OCI-LY7 (cell line): Measurements from ENCODE around the gene ZNF536.

ENCODE experiments used
- CTCF ChIP-seq: fragments of 200-600 bp; sonication (generic); conservative IDR thresholded peaks from 2 replicates; pipeline ENCODE4 v1.5.1; 2014; ENCODE audit warnings: mild to moderate bottlenecking, antibody characterized with exemption, low read length, moderate library complexity, mixed read lengths
- EZH2phosphoT487 ChIP-seq: fragments of 200-600 bp; sonication (generic); IDR thresholded peaks from 2 replicates; pipeline ENCODE4 v1.6.1; 2018; ENCODE audit warnings: low read depth, borderline replicate concordance, mild to moderate bottlenecking, mixed run types, antibody characterized with exemption, low read length, moderate library complexity, mixed read lengths

- no peak for TF ChIP-seq CTCF
- TF ChIP-seq EZH2phosphoT487: no peak
Measured at GRCh38 chr19:30504272-30504671, 132.1 kb downstream of the ZNF536 start.
